Panc1 (cell line): ENCODE data around the gene RHEBL1. TPM values are rescaled to one million over a fixed set of nuclear protein-coding genes. Genes with fewer than 3 reads are reported as not detected.

Source experiments
- ATAC-seq: fragments of 200-7000 bp; cut with Tn5 transposase; 2 replicates; pipeline ENCODE4 v1.9.1; 2020; ENCODE audit warnings: mild to moderate bottlenecking, moderate library complexity
- BruUV-seq: library from RNA; stranded (reverse); fragments of 400-500 nt; replicated peaks from 2 replicates; lab custom pipeline; 2021; lab: Mats Ljungman, UMichigan
- CTCF ChIA-PET: fragments of 300-600 bp; sonication (Branson Sonifier 250); formaldehyde crosslinking; loops from one replicate; lab custom pipeline; 2022; ENCODE audit warnings: antibody characterized with exemption; lab: Charles Lee
- POLR2A ChIA-PET: fragments of 300-600 bp; sonication (Branson Sonifier 250); formaldehyde crosslinking; loops from one replicate; lab custom pipeline; 2022; ENCODE audit warnings: antibody characterized with exemption; lab: Charles Lee
- DNase-seq: peaks from one replicate; pipeline ENCODE4 v3.0.0-alpha.2; 2010; ENCODE audit warnings: low read depth, low spot score
- H3K27ac ChIP-seq: 2 replicates; pipeline ENCODE4 v1.5.1; 2011; ENCODE audit warnings: mild to moderate bottlenecking, low read length, inconsistent platforms
- H3K27me3 ChIP-seq: fragments of 200-500 bp; sonication (Bioruptor generic); 2 replicates; pipeline ENCODE4 v1.6.0; 2014; ENCODE audit warnings: low read length, inconsistent platforms; ENCODE audit not compliant: control insufficient read depth, insufficient read depth
- H3K36me3 ChIP-seq: fragments of 200-500 bp; sonication (Bioruptor generic); 2 replicates; pipeline ENCODE4 v1.5.1; 2014; ENCODE audit warnings: inconsistent platforms, mild to moderate bottlenecking, low read length, moderate library complexity; ENCODE audit not compliant: control insufficient read depth, insufficient read depth
- H3K4me1 ChIP-seq: 2 replicates; pipeline ENCODE4 v1.5.1; 2011; ENCODE audit warnings: inconsistent platforms, mild to moderate bottlenecking, low read length, moderate library complexity; ENCODE audit not compliant: control insufficient read depth, insufficient read depth
- H3K4me3 ChIP-seq, 2 experiments: 2 replicates each; pipeline ENCODE4 v1.5.1; 2011 to 2012; ENCODE audit warnings: low read depth in 2 of 2, low read length in 2 of 2, mild to moderate bottlenecking in 2 of 2, inconsistent platforms in 1 of 2, moderate library complexity in 1 of 2
- H3K9me3 ChIP-seq: fragments of 200-500 bp; sonication (Bioruptor generic); 2 replicates; pipeline ENCODE4 v1.5.1; 2014; ENCODE audit warnings: low read depth, mild to moderate bottlenecking, inconsistent platforms, low read length, moderate library complexity; ENCODE audit not compliant: control insufficient read depth, insufficient read depth
- POLR2AphosphoS5 ChIP-seq: IDR thresholded peaks from 2 replicates; pipeline ENCODE4 v1.6.1; 2012; ENCODE audit warnings: mild to moderate bottlenecking, low read depth, low read length, moderate library complexity
- SIN3A ChIP-seq: IDR thresholded peaks from 2 replicates; pipeline ENCODE4 v1.6.1; 2012; ENCODE audit warnings: low read depth, mild to moderate bottlenecking, low read length, moderate library complexity, borderline replicate concordance; ENCODE audit not compliant: insufficient read depth
- TCF7L2 ChIP-seq: IDR thresholded peaks from 2 replicates; pipeline ENCODE4 v1.6.1; 2011; ENCODE audit warnings: mild to moderate bottlenecking, low read depth, low read length, inconsistent platforms
- in situ Hi-C: cut with HindIII; loops from 2 replicates; pipeline ENCODE4 v1.10.0; 2016; ENCODE audit warnings: low sequenced_read_pairs, low pct_unique_long_range_greater_than_20kb
- intact Hi-C: fragments of 100-400 bp; cut with micrococcal nuclease; formaldehyde crosslinking; loops from one replicate; pipeline ENCODE4 v1.10.0; 2022; ENCODE audit not compliant: unreplicated experiment
- total RNA-seq: library from RNA; stranded (reverse); gene quantifications from one replicate; pipeline ENCODE4 v1.2.1, GENCODE V29; 2021; ENCODE audit not compliant: unreplicated experiment
- TF ChIP-seq, protein P1 (sequence below): fragments of 450-650 bp; IDR thresholded peaks from 2 replicates; pipeline ENCODE4 v1.5.1; 2017; ENCODE audit warnings: mild to moderate bottlenecking
- TF ChIP-seq, protein P2 (sequence below), 2 experiments: IDR thresholded peaks; 2 replicates each; pipeline ENCODE4 v1.6.1; 2011 to 2012; ENCODE audit warnings: low read depth in 2 of 2, control low read depth in 1 of 2, low read length in 1 of 2, mild to moderate bottlenecking in 1 of 2, moderate library complexity in 1 of 2; ENCODE audit not compliant: insufficient read depth in 1 of 2

Gene RHEBL1
- total RNA-seq, 1 experiment from 2014 or later = 4.7 TPM

DNA sequence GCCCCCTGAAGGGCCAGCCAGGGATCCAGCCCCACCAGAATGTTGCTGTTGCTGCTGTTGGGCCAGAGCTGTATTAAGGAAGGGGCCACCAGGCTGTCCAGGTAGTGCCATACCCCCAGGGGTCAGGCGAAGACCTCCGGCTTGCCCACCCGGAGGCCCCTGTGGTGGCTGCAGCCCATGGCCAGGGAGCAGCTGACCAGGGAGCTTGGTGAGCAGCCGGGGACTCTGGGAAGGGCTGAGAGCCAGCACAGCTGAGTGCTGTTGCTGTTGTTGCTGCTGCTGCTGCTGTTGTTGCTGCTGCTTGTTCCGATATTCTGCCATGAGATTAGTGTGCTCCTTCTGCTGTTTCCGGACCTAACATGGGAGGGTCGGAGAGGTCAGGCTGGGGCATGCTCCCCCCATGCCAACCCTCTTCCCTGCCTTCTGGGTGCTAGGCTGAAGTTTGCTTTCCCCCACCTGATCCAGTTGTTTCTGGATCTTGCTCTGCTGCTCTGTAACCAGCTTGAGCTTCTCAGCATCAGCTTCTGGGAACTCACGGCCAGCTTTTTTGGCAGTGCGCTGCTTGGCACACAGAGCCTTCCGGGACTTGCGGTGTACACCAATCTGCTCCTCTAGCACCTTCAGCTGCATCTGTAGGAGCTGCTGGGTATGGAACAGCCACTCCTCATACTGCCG is 36.0 kb downstream of the RHEBL1 start:
- no peak for ATAC-seq
- H3K4me3 ChIP-seq = no peak overlapping the region
- H3K27me3 ChIP-seq = no peaks in the 10 kb centered on the region
- in situ Hi-C loops (no loop called here), intact Hi-C loops (no loop called here)
- DNase-seq = no peak
- TF ChIP-seq POLR2AphosphoS5 = no peak
- no peak for TF ChIP-seq SIN3A
- no peak for TF ChIP-seq TCF7L2
- TF ChIP-seq, protein P1, sequence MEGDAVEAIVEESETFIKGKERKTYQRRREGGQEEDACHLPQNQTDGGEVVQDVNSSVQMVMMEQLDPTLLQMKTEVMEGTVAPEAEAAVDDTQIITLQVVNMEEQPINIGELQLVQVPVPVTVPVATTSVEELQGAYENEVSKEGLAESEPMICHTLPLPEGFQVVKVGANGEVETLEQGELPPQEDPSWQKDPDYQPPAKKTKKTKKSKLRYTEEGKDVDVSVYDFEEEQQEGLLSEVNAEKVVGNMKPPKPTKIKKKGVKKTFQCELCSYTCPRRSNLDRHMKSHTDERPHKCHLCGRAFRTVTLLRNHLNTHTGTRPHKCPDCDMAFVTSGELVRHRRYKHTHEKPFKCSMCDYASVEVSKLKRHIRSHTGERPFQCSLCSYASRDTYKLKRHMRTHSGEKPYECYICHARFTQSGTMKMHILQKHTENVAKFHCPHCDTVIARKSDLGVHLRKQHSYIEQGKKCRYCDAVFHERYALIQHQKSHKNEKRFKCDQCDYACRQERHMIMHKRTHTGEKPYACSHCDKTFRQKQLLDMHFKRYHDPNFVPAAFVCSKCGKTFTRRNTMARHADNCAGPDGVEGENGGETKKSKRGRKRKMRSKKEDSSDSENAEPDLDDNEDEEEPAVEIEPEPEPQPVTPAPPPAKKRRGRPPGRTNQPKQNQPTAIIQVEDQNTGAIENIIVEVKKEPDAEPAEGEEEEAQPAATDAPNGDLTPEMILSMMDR = no peak
- TF ChIP-seq, protein P2, sequence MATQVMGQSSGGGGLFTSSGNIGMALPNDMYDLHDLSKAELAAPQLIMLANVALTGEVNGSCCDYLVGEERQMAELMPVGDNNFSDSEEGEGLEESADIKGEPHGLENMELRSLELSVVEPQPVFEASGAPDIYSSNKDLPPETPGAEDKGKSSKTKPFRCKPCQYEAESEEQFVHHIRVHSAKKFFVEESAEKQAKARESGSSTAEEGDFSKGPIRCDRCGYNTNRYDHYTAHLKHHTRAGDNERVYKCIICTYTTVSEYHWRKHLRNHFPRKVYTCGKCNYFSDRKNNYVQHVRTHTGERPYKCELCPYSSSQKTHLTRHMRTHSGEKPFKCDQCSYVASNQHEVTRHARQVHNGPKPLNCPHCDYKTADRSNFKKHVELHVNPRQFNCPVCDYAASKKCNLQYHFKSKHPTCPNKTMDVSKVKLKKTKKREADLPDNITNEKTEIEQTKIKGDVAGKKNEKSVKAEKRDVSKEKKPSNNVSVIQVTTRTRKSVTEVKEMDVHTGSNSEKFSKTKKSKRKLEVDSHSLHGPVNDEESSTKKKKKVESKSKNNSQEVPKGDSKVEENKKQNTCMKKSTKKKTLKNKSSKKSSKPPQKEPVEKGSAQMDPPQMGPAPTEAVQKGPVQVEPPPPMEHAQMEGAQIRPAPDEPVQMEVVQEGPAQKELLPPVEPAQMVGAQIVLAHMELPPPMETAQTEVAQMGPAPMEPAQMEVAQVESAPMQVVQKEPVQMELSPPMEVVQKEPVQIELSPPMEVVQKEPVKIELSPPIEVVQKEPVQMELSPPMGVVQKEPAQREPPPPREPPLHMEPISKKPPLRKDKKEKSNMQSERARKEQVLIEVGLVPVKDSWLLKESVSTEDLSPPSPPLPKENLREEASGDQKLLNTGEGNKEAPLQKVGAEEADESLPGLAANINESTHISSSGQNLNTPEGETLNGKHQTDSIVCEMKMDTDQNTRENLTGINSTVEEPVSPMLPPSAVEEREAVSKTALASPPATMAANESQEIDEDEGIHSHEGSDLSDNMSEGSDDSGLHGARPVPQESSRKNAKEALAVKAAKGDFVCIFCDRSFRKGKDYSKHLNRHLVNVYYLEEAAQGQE (IDR thresholded peaks at IDR 0.05; ENCODE audit: insufficient read depth in 1 of 2, low read depth in 2 of 2, low read length in 1 of 2) = no peak
- no TSS peak for BruUV-seq
- H3K27ac ChIP-seq = no peak overlapping the region
- POLR2A ChIA-PET = no interaction called here
- CTCF ChIA-PET = no interaction called here
- H3K9me3 ChIP-seq = no peaks in the 10 kb centered on the region
- H3K36me3 ChIP-seq = peaks cover 7% of the 10 kb centered on the region
- no peaks in the 10 kb centered on the region for H3K4me1 ChIP-seq

GRCh38 chr12:49032679-49033447 is 36.9 kb downstream of the RHEBL1 start:
- Histone ChIP-seq H3K36me3 (peaks cover 7% of the 10 kb centered on the region), H3K9me3 (no peaks in the 10 kb centered on the region), H3K27me3 (no peaks in the 10 kb centered on the region), H3K4me3 (no peak overlapping the region), H3K4me1 (no peaks in the 10 kb centered on the region), H3K27ac (no peak overlapping the region)
- ChIA-PET CTCF (no interaction called here), POLR2A (interaction anchor here (0.5 kb wide), 1 partner anchor 82 kb away, joined by 5 read pairs; no protein-coding TSS in a partner anchor)
- ATAC-seq (no peak), DNase-seq (no peak)
- in situ Hi-C loops (no loop called here), intact Hi-C loops (no loop called here)
- TF ChIP-seq POLR2AphosphoS5 (no peak; the same call in 1 of the 2 replicates), SIN3A (no peak), TCF7L2 (no peak)
- TF ChIP-seq, protein P1 = no peak
- TF ChIP-seq, protein P2 (IDR thresholded peaks at IDR 0.05; ENCODE audit: insufficient read depth in 1 of 2, low read depth in 2 of 2, low read length in 1 of 2) = no peak
- no TSS peak for BruUV-seq
